ENCODE data around the gene FBXO46. TPM values are rescaled to one million over a fixed set of nuclear protein-coding genes. Genes with fewer than 3 reads are reported as not detected.

Gene FBXO46
- total RNA-seq, 1 experiment from 2014 or later, result 43.9 TPM

DNA sequence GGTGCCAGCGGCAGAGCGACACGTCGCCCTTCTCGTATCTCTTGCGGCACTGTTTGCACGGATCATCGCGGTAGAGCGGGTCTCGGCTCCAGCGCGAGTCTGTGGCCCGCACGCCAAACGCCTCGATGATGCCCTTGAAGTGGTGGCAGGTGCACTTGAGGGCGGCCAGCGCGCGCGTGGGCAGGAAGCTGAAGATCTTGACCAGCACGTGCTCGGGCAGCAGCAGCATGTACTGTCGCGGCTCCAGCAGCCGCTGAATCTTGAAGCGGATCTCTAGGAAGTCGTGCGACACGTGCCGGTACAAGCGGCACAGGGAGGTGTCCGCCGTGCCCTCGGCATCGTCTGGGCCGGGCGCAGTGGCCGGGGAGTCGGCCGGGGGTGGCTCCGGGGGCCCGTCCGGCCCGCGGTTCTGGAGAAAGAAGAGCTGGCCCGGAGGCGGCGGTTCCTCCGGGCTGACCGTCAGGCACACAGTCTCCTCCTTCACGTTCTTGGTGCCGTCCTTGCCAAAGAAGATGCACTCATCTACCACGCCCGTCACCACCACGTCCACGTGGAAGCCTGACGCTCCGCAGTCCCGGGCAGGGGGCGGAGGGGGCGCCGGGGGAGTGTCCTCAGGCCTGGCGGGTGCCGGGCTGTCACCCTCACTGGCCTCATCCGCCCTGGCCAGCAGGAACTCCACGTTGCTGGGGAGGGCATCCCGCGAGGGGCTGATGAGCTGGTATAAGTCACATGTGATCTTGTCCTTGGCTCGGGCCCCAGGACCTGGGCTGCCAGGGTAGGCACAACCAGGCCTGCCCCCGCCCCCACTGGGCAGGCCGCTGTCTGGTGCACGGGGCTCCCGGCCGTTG is 18.6 kb downstream of the FBXO46 start:
- Histone ChIP-seq H3K79me2 (ENCODE audit: insufficient read depth, low read length) (peaks cover 12% of the 10 kb centered on the region; the same call in 1 of the 2 replicates), H4K8ac (replicated peaks; ENCODE audit: insufficient read length, low read depth, low read length) (no peak overlapping the region), H3K4ac (ENCODE audit: low read depth, low read length) (no peak overlapping the region), H3K79me1 (ENCODE audit: insufficient read depth, low read depth, low read length, poor library complexity, severe bottlenecking) (no peaks in the 10 kb centered on the region), H3K14ac (ENCODE audit: insufficient read depth, low read length) (no peak overlapping the region), H2AFZ (ENCODE audit: low read length) (no peak overlapping the region), H3K4me1 (ENCODE audit: insufficient read depth, low read length) (no peaks in the 10 kb centered on the region), H2BK20ac (ENCODE audit: low read depth, low read length, poor library complexity, severe bottlenecking) (no peak overlapping the region), H4K20me1 (ENCODE audit: control insufficient read depth, insufficient read depth, insufficient read length) (no peaks in the 10 kb centered on the region), H2BK120ac (ENCODE audit: low read depth, low read length, poor library complexity, severe bottlenecking) (no peak overlapping the region), H2BK5ac (ENCODE audit: insufficient read length, low read length) (no peak overlapping the region), H3K9me3 (ENCODE audit: control insufficient read depth, low read depth, low read length) (no peaks in the 10 kb centered on the region), H3K27ac (ENCODE audit: insufficient read length, low read depth, low read length) (no peak overlapping the region), H3K9ac (ENCODE audit: extremely low read depth, insufficient read length, low read length) (no peak overlapping the region), H3K27me3 (ENCODE audit: insufficient read depth, low read length) (no peaks in the 10 kb centered on the region), H3K18ac (ENCODE audit: insufficient read length, low read depth, low read length) (no peak overlapping the region), H4K5ac (ENCODE audit: insufficient read length, low read depth, low read length) (no peak overlapping the region), H3T11ph (ENCODE audit: low read length) (no peak overlapping the region), H2BK12ac (ENCODE audit: insufficient read length, low read depth, low read length) (no peak overlapping the region), H2BK15ac (ENCODE audit: low read depth, low read length) (no peak overlapping the region), H4K91ac (ENCODE audit: insufficient read length, low read depth, low read length) (no peak overlapping the region), H2AK5ac (ENCODE audit: insufficient read length, low read length) (no peak overlapping the region), H3K56ac (ENCODE audit: insufficient read length, low read depth, low read length) (no peak overlapping the region), H3K23ac (ENCODE audit: insufficient read length, low read depth, low read length) (no peak overlapping the region), H3K4me2 (ENCODE audit: insufficient read depth, insufficient read length, low read length) (no peak overlapping the region), H3K23me2 (ENCODE audit: insufficient read length, low read depth, low read length, poor library complexity, severe bottlenecking) (peaks cover 9% of the 10 kb centered on the region)
- H3K4me1 Mint-ChIP-seq, result peaks cover 15 to 30% of the 10 kb centered on the region in 2 experiments
- no peaks in the 10 kb centered on the region for H3K9me3 Mint-ChIP-seq
- WGBS (ENCODE audit: extremely low coverage, insufficient read length, low lambda C conversion rate), result no CpG with 5 or more reads among the region's 76 CpGs
- H3K4me3 Mint-ChIP-seq, result no peak overlapping the region
- no peak for DNase-seq
- no peak overlapping the region for H3K27ac Mint-ChIP-seq
- peaks cover 13 to 22% (median 14%) of the 10 kb centered on the region in 3 experiments; a peak in 6 of 7 replicates for H3K36me3 Mint-ChIP-seq (ENCODE audit: insufficient read depth in 1 of 3, low read depth in 3 of 3)
- H3K27me3 Mint-ChIP-seq (ENCODE audit: low read depth), result no peaks in the 10 kb centered on the region; the same call in 1 of the 2 replicates
- TF ChIP-seq, protein P1, sequence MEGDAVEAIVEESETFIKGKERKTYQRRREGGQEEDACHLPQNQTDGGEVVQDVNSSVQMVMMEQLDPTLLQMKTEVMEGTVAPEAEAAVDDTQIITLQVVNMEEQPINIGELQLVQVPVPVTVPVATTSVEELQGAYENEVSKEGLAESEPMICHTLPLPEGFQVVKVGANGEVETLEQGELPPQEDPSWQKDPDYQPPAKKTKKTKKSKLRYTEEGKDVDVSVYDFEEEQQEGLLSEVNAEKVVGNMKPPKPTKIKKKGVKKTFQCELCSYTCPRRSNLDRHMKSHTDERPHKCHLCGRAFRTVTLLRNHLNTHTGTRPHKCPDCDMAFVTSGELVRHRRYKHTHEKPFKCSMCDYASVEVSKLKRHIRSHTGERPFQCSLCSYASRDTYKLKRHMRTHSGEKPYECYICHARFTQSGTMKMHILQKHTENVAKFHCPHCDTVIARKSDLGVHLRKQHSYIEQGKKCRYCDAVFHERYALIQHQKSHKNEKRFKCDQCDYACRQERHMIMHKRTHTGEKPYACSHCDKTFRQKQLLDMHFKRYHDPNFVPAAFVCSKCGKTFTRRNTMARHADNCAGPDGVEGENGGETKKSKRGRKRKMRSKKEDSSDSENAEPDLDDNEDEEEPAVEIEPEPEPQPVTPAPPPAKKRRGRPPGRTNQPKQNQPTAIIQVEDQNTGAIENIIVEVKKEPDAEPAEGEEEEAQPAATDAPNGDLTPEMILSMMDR (conservative IDR thresholded peaks at IDR 0.05), result no peak
